GM12864 (cell line): ENCODE results near the gene PRPS1L1.

Experiments used
- DNase-seq: peaks from one replicate; pipeline ENCODE4 v3.0.0-alpha.2; 2011; ENCODE audit warnings: low read depth
- H3K4me3 ChIP-seq: 2 replicates; pipeline ENCODE4 v1.5.1; 2011; ENCODE audit warnings: mild to moderate bottlenecking, low read depth, low read length, control low read depth
- TF ChIP-seq, protein P1 (sequence below): IDR thresholded peaks from 2 replicates; pipeline ENCODE4 v1.5.1; 2011; ENCODE audit warnings: low read depth, mild to moderate bottlenecking, moderate library complexity, low read length, control low read depth, inconsistent platforms; ENCODE audit errors: missing control alignments

The PRPS1L1 gene

DNA sequence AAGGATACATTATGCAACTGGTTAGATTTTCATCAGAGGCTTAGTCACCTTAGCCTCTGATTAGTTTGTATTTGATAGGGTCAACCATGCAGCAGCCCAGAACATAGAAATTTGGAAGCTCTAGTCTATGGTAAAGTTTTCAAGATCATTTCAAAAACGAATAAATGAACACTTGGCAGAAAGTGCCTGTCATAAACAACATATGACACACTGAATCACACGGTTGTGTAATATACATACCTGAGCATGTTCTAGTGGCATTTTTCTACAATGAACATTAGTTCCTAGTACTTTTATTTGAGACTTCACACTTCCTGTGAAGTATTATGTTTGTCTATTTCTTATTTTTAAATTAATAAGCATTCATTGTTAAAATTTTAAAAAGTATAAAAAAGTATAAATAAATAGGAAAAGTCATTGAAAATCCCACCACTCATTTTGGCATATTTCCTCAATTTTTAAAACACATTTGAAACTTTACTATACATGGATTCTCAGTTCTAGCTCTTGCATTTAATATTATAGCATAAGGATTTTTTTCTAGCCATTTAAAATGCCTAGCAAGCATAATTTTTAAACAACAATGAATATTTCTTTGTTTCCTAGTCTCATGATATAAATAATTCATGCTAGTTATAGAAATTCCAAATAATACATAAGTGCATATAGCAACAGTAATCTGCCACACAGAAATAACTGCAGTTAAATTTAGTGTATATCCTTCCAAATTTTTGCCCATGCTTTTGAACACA is 25.7 kb upstream of the PRPS1L1 start:
- TF ChIP-seq, protein P1, sequence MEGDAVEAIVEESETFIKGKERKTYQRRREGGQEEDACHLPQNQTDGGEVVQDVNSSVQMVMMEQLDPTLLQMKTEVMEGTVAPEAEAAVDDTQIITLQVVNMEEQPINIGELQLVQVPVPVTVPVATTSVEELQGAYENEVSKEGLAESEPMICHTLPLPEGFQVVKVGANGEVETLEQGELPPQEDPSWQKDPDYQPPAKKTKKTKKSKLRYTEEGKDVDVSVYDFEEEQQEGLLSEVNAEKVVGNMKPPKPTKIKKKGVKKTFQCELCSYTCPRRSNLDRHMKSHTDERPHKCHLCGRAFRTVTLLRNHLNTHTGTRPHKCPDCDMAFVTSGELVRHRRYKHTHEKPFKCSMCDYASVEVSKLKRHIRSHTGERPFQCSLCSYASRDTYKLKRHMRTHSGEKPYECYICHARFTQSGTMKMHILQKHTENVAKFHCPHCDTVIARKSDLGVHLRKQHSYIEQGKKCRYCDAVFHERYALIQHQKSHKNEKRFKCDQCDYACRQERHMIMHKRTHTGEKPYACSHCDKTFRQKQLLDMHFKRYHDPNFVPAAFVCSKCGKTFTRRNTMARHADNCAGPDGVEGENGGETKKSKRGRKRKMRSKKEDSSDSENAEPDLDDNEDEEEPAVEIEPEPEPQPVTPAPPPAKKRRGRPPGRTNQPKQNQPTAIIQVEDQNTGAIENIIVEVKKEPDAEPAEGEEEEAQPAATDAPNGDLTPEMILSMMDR = no peak
- DNase-seq = no peak
- H3K4me3 ChIP-seq = no peak overlapping the region

DNA sequence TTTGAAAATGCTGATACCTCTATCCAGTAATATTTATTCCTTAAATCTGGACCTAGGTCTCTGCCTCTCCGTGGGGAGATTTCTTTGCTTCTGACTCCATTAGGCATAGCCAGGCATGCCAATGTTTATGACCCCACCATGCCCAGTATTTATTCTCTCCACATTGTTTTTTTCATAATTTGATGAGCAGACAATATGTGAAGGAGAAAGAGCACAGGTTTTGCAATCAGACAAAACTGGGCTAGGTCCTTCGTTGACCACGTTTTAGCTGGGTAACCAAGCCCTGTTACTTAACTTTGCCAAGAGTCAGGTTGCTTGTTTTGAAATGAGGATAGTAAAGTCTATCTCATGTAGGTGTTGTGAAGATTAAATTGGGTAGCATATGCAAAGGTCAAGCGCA is 21.6 kb upstream of the PRPS1L1 start:
- DNase-seq = no peak
- TF ChIP-seq, protein P1 = no peak
- no peak overlapping the region for H3K4me3 ChIP-seq

DNA sequence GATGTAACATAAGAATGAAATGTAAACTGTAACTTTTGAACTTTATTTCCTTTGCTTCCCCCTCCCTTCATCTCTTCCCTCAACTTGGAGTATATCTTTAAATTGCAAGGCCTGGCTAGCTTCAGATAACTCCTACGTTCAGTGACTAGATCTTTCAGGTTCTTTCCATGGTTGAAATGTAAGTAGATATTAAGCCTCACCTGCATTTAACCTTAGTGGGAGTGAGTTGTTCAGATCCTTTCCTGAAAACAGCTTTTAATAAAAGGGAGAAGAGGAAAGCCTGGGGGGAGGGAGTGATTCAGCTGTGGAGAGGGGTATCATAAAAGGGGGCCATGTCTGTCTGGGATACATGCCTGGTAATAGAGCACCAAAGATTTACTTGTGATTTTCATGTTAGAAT is 19.0 kb upstream of the PRPS1L1 start:
- TF ChIP-seq, protein P1 = no peak
- H3K4me3 ChIP-seq = no peak overlapping the region

DNA sequence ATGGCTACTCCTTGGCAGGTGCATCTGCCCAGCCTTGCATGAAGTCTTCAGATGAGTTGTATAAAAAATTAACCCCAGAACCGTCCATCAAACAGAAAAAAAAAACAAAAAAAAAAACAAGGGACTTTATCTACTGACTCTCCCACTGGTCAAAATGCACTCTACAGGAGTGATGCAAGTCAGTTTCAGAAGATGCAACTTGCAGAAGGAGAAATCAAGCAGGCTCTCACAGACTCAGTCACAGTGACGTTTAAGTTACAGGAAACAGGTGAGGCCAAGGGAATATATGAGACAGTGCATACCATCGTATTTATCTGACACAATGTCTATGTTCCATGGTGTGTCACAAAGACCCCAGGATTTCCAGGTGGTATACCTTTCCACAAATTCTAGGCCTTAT is 17.5 kb upstream of the PRPS1L1 start:
- H3K4me3 ChIP-seq = no peak overlapping the region

More for the DNA sequence above, 19.0 kb upstream of the PRPS1L1 start:
- DNase-seq = no peak

DNA sequence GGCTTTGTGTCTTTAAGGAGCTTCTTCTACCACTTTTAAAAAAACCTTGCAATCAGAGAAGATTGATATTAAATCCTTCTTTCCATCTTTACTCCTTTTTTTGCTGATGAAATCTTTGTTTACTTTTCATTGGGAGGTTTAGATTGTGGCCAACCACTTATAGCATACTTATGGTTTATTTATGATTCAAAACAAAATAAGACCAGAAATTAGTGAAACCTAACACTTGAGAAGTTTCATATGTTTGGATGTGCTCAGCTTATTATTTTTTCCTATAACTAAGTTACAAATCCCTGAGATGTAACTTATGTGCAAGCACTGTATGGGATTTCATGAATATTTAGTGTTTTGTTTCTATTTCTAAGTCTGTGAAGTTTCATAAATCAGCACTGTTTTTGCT is 13.5 kb upstream of the PRPS1L1 start:
- TF ChIP-seq, protein P1 = no peak
- no peak for DNase-seq
- no peak overlapping the region for H3K4me3 ChIP-seq

More for the DNA sequence above, 17.5 kb upstream of the PRPS1L1 start:
- no peak for DNase-seq
- TF ChIP-seq, protein P1 = no peak

DNA sequence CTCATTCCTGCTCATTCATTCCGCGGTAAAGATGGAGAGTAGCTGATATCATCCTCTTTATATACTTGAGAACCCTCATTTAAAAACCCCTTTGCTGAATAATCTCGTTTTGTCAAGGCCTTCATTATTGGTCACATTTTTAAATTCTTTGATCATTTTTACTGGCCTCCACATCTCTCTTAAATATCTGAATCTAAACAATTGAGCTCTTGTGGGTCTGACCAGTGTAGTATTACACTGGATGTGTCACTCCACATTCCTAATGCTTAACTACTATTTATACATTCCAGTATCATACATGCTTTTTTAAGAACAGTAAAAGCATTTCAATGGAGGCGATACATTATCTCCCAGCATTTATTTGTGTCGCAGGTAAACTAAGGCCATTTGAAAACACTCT is 12.6 kb upstream of the PRPS1L1 start:
- no peak for DNase-seq
- TF ChIP-seq, protein P1 = no peak

DNA sequence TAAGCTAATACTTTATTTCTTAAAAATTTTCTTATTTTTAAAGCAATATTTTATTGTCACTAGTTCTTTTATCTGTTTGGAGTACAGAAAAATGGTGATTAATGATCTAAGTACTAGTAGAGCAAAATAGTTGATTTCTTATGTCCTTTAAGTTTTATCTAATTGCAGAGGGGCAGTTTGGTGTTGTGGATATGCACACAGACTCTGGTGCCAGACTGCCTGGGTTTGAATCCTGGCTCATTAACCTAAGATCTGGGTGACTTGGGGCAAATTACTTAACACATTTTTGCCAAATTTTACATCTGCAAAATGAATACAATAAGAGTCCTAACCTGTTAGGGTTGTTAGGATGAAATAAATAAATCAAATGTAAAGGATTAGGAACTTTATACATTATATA is 10.7 kb upstream of the PRPS1L1 start:
- H3K4me3 ChIP-seq = no peak overlapping the region
- DNase-seq = no peak
- TF ChIP-seq, protein P1 = no peak

More for the DNA sequence above, 12.6 kb upstream of the PRPS1L1 start:
- H3K4me3 ChIP-seq = no peak overlapping the region
